HG03521 (cell line): ENCODE data around the gene BANK1.

Source experiments
- ATAC-seq: cut with Tn5 transposase; IDR thresholded peaks from one replicate; pipeline ENCODE4 v1.9.1; 2021; ENCODE audit warnings: mild to moderate bottlenecking, moderate library complexity; ENCODE audit not compliant: unreplicated experiment

BANK1 gene

GRCh38 chr4:101813604-101814003, 23.1 kb downstream of the BANK1 start:
- ATAC-seq, result no peak

- no peak for ATAC-seq
These were observed 27.8 kb downstream of the BANK1 start for GRCh38 chr4:101818362-101818761.

- no peak for ATAC-seq
These were observed 33.3 kb downstream of the BANK1 start for GRCh38 chr4:101823864-101824263.

DNA sequence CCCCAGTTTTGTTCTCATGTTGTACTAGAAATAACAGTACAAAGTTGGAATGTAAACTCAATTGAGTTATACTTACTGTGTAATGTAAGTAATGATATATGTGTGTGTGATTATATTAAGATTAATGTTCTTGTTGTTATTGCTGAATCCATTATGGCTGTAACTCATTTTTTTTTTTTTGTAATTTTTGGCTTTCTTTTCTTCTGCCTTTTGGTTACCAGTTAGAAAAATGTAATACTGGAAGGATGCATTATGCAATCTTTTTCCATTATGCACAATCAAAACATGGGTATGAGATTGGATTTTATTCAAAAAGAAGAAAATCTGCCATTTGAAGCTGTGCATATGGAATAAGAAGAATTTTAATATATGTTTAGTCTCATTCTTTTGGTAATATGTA, 34.0 kb downstream of the BANK1 start:
- ATAC-seq, result no peak

- no peak for ATAC-seq
These were observed 35.4 kb downstream of the BANK1 start for GRCh38 chr4:101825953-101826352.

- ATAC-seq, result no peak
These were observed 41.3 kb downstream of the BANK1 start for GRCh38 chr4:101831816-101832215.

DNA sequence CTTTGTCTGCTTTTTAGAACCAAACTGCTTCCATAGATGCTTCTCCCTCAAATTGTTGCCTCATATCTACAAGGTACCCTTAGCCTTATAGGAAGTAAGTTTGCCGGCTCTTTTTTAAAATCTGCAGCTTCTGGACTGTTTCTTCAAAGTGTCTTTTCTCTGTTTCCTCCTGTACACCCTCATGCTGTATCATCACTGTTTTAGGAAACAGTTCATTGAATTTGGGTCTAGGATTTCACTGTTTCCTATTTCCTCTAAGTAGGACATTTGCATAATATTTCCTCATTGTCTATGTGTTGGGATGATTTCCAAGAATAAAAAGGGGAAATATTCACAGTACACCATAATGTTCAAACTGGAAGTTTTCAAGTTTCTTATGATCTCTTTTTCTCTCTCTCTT, 43.0 kb downstream of the BANK1 start:
- ATAC-seq, result no peak

DNA sequence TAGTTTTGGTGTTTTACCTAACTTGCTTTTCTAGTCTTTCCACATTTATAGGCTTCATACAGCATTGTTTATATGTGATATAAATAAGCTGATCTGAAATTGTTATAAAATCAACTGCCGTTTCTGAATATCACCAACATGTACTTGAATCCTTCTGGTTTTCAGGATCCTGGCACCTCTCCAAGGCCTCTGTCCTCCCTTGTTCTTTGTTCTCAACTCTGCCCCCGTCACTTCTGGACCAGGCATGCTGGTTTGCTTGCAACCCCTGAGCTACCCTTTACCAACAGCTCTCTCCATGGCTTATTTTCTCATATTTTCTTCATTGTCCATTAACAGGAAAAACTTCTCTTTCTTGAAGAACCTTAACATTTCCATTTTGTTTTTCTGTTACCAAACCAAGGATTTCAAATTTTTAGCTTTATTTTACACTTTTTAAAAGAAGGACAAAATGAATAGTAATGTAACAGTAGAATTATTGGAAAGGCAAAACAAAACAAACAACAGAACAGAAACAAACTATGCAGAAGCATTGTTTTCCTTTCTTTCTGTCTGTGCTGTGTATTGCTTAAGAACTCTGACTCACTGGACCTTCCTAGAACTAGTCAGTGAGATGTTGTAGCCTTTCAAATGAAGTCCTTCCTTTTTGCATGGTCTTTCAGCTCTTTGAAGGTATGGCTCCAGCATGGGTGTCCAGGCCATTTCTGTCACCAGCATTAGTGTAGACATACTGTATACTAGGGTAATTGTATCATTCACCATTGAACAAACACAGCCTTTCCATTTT, 44.8 kb downstream of the BANK1 start:
- ATAC-seq, result no peak

DNA sequence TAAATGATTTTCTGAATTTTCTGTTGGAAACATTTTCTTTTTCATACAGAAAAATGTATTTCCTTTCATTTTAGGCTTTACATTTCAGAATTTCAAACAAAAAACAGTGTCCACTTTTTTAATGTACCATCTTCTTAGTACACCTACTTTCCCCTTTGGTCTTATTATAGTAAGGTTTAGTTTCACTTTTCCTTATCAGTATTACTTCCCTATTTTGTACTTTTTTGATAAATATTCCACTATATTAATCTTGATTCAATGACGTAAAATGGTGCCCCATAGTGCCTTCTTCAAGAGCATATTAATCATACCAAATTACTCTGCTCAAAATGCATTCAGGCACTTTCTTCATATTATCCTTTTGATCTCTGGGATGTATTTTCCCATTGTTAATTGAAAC, 52.5 kb downstream of the BANK1 start:
- ATAC-seq, result no peak

GRCh38 chr4:101846550-101846949, 56.0 kb downstream of the BANK1 start:
- ATAC-seq, result no peak

DNA sequence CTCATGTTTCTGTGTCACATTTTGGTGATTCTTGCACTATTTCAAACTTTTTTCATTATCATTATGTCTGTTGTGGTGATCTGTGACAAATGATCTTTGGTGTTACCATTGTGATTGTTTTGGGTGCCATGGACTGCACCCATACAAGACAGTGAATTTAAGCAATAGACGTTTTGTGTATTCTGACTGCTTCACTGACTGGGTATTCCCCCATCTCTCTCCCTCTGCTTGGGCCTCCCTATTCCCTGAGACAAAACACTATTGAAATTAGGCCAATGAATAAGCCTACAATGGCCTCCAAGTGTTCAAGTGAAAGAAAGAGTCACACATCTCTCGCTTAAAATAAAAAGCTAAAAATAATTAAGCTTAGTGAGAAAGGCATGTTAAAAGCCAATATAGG, 60.2 kb downstream of the BANK1 start:
- no peak for ATAC-seq

DNA sequence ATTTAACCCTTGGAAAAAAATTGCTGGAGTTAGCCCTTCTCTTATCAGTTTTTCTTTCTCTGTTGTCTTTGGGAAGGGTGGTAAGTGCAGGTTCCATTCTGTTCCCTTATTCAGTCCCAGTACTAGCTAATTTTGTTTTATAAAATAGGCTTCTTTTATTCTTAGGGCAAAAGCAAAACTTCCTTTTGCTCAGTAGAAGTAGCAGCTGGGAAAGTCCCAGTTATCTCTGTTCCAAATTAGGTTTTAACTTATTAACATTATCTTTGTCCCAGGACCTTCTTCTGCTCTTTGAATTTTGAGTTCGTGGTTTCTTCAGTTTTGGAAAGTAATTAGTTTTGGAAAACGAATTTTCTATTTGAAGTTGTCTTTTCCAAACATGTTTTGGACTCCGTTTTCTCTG, 61.1 kb downstream of the BANK1 start:
- no peak for ATAC-seq

DNA sequence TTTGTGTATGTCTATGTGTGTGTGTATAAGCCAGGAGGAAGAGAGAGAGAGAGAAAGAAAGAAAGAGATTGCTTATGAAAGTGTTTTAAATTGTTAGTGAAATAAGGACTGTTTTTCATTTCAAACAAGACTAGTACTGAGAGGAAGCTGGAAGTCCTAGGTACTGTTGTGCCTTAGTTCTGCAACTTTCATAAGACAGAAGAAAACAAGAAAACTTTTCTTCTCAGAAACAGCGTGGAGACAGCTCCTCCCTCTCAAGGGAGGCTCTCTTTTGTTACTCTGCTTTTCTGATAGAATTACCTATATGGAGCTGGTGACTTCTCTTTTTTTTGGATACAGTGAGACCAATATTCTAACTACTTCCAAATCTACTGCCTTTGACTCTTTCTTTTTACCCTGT, 62.5 kb downstream of the BANK1 start:
- ATAC-seq, result peak; percentile 46

DNA sequence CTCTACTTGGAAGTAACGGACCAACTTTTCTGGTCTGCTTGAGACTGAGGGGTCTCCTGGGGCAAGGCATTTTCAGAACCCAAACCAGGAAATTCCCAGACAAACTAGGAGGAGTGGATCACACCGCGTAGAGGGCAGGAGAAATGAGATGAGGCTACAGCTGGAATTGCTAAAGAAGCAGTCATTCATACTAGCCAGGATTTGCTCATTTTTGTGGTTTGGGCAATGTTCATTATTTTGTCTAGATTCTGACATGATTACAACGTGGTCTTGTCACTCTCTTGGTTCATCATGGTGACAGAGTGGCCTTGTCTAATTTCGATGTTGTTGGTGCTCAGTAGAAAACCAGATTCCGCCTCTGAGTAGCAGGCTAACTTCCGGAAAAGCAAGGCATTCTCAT, 63.2 kb downstream of the BANK1 start:
- no peak for ATAC-seq

GRCh38 chr4:101855239-101855638, 64.7 kb downstream of the BANK1 start:
- ATAC-seq, result no peak

DNA sequence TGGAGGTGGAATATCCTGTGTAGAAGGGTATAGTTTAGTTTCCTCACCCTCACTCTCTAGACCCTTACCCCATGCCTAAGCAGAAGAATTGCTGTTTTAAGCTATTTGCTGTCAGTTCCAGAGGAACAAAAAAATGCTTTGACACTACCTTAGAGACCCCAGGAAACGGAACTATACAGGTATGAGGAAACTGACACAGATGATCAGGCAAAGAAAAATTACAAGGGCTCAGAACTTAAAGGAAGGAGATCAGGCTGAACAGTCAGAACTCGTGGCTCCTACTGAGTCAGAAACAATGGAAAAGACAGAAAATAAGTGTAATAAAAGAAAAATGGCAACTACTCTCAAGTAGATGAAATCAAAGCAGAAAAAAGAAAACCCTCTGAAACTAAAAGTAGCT, 65.6 kb downstream of the BANK1 start:
- ATAC-seq, result no peak

GRCh38 chr4:101857176-101857575, 66.6 kb downstream of the BANK1 start:
- ATAC-seq, result no peak

DNA sequence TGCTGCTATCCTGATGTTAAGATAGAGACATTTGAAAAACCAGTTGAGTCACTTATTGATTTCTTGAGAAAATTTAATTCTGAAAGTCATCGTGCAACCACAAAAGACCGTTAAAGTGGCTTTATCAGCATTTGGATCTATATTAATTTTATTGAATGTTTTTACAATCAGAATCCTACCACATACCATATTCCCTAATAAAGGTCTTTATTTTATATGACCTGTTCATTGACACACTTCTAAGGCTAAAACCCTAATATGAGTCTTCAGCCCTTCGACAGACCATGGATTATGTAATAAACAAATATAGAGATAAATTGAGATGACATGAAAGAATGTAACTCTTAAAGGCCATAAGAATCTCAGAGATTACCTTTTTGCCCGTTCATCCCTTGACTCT, 68.1 kb downstream of the BANK1 start:
- no peak for ATAC-seq

- ATAC-seq, result no peak
These were observed 72.1 kb downstream of the BANK1 start for GRCh38 chr4:101862595-101862994.

- no peak for ATAC-seq
These were observed 74.1 kb downstream of the BANK1 start for GRCh38 chr4:101864660-101865059.

- ATAC-seq, result no peak
These were observed 75.1 kb downstream of the BANK1 start for GRCh38 chr4:101865501-101866062.

- ATAC-seq, result no peak
These were observed 80.3 kb downstream of the BANK1 start for GRCh38 chr4:101870874-101871273.
